HG03460 (cell line): Measurements from ENCODE around the gene TMEM132C.
"Not testable (repeated sequence)": the region's sequence is repeated elsewhere in the genome, so short reads cannot be mapped to it uniquely, and the experiment has no call there.

Experiments
- ATAC-seq: cut with Tn5 transposase; IDR thresholded peaks from one replicate; pipeline ENCODE4 v1.9.1; 2021; ENCODE audit not compliant: unreplicated experiment

The TMEM132C gene

GRCh38 chr12:128267131-128267622 lies at the start of gene TMEM132C:
TSS of gene TMEM132C (plus strand) at chr12:128267170. CDS start at chr12:128267403, 233 bp downstream.
- no peak for ATAC-seq

DNA sequence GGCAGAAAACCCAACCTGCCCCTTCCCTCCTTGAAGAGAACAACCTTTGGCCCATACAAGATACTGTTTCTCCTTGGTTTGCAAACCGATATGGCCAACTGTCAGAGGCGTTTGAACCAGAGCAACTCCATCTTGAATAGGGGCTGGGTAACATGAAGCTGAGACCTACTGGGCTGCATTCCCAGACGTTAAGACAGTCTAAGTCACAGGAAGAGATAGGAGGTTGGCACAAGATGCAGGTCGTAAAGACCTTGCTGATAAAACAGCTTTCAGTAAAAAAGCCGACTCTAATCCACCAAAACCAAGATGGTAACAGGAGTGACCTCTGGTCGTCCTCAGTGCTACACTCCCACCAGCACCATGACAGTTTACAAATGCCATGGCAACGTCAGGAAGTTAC lies 42.7 kb upstream of the TMEM132C start:
- ATAC-seq = no peak

GRCh38 chr12:128228581-128228980 lies 38.4 kb upstream of the TMEM132C start:
- no peak for ATAC-seq

GRCh38 chr12:128235635-128236417 lies 31.1 kb upstream of the TMEM132C start:
- no peak for ATAC-seq

- no peak for ATAC-seq
Observed at GRCh38 chr12:128236525-128236924, 30.4 kb upstream of the TMEM132C start.

DNA sequence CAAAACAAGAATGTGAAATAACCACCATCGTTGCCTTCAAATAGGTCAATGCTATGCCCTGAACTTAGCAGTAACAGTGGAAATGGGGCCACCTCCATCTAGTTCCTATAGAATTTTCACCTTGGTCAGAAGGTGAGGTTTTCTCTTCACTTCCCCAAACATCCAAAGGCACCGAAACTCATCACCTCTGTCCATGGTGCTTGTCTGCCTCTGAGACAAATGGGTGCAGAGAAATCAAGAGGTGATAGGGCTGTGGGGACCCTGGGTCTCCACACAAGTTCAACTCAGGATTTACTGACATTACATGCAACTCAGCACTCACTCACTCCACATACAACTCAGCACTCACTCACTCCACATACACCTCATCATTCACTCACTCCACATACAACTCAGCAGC lies 26.2 kb upstream of the TMEM132C start:
- no peak for ATAC-seq

DNA sequence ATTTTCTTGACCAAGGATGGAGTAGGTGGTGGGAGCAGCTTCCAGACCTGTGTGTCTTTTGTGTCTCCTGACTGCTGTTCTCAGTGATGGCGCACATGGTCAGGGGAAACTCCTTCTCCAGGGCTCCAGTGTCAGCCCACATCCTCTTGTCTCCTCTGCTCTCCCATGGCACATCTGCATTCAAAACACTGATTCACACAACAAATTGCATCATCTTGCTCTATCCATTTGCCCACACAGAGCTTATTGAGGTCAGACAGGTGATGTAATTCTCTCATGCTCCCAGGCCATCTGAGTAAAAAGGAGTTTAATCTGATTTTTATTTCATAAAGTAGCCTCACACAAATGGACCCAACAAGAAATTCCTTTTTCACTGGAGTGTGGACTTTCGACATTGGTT lies 21.8 kb upstream of the TMEM132C start:
- ATAC-seq = no peak

GRCh38 chr12:128245905-128246304 lies 21.1 kb upstream of the TMEM132C start:
- ATAC-seq = no peak

DNA sequence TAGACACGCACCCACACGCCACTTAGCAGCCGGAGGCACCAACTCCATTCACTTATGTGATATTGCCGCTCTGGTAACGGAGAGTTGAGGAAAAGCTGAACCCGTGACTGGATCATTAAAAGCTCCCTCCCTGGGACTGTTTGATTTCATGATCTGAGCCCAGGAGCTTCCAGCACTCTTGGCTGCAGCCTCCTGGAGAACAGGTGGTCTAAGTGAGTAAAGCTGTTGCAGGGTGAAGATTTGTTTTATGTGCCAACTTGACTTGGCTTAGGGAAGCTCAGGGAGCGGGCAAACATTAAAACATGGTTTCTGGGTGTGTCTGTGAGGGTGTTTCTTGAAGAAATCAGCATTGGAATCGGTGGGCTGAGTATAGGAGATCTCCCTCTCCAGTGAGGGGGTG lies 16.9 kb upstream of the TMEM132C start:
- ATAC-seq = no peak

DNA sequence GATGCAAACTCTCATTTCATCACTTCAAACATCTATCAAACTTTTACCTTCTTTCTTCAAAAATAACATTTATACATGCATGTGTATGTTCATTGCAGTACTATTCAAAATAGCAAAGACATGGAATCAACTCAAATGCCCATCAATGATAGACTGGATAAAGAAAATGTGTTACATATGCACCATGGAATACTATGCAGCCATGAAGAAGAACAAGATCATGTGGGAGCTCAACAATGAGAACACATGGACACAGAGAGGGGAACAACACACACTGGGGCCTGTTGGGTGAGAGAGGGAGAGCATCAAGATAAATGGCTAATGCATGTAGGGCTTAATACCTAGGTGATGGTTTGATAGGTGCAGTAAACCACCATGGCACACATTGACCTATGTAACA lies 13.1 kb upstream of the TMEM132C start:
- not testable (repeated sequence) for ATAC-seq

DNA sequence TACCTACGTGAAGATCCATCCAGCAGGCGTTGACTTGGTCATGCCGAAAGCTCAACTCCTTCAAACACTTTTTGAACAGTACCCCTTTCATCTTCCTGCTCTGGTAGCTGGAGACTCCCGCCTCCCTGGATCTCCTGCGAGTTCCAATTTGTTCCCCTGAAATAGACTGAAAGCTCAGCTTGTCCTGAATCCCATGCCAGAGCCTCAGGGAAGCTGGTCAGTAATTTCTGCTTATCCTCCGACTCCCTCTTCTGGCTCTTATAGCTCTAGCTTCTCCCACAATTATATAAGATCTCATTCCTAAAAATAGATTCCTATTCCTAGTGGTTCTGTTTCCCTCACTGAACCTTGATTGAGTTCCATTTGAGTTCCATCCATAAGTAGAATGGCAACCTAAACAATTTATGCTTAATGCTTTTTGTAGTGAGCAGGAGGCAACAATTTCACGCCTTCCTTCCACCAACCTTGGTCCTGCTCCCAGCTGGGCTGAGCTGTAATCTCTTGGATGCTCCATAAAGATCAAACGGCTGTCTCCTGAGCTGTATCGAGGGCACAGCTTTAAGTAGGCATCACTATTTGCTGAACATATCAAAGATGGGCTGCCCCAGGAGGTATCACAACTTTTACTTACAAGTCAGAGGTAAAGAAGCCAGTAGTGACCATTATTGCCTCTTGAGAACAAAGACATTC lies 8.0 kb upstream of the TMEM132C start:
- ATAC-seq = no peak

- no peak for ATAC-seq
Observed at GRCh38 chr12:128259556-128260070, 7.4 kb upstream of the TMEM132C start.

DNA sequence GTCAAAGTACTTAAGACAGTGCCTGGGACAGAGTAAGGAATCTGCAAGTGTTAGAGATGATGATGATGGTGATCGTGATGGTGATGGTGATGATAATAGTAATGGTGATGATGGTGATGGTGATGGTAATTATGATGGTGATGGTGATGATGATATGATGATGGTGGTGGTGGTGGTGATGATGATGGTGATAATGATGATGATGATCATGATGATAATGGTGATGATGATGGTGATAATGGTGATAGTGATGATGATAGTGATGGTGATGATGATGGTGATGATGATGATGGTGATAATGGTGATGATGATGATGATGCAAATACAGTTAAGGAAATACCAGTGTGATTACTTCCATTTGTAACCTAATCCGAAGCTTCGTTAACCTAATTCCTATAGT lies 5.2 kb upstream of the TMEM132C start:
- no peak for ATAC-seq

DNA sequence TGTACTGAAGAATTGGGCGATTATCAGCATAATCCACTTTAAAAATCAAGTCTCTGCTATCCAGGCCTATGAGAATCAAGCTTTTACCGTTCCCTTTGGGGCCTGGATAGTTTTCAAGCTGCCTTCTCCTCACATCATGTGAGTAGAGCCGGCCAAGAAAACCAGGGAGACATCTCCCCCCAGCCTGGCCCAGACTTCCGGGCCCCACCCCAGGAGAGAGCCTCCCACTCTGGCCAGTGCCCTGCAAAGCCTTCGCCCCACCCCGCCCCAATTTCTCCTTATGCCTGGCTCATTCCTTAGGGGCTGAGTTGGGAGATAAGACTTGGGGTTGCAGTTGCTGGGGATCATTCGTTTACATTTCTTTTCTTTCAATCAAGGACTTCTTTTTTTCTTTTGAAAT lies 1.4 kb upstream of the TMEM132C start:
- ATAC-seq = no peak

- ATAC-seq = no peak
Observed at GRCh38 chr12:128266086-128266485, 884 bp upstream of the TMEM132C start.

- ATAC-seq = no peak
Observed at GRCh38 chr12:128266541-128267130, 334 bp upstream of the TMEM132C start.

DNA sequence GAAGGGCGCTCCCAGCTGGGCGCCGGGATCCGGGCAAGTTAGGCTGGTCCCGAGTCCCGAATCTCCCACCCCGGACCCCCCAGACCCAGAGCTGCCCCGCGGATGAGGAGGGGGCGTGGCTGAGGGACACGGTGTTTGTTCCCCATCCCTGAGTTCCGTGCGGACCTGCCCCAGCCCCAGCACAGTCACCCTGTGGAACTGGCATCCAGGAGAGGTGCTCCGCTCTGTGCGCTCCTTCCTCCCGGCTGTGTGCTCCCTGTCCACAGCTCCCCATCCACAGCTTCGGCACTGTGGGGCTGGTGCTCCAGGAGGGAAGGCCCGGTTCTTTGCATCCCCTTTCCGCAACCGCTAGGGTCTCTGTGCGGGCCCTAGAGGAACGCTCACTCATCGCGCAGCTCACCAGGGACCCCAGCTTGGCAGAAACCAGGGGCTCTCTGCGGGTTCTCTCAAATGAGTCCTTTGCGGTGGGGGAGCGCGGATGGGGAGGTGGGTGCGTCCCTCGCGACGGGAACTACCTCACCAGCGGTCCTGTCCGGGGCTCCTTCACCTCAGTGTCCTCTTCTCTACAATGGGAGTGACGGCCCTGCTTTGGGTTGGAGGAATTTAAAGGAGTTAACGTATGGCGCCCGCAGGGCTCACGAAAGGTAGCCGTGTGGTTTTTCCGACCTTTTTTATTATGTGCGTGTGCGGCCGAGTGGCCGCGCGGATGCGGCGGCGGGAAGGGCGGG lies 845 bp downstream of the TMEM132C start:
- no peak for ATAC-seq

- ATAC-seq = no peak
Observed at GRCh38 chr12:128268379-128268995, 1.5 kb downstream of the TMEM132C start.

- ATAC-seq = no peak
Observed at GRCh38 chr12:128269181-128269591, 2.2 kb downstream of the TMEM132C start.

DNA sequence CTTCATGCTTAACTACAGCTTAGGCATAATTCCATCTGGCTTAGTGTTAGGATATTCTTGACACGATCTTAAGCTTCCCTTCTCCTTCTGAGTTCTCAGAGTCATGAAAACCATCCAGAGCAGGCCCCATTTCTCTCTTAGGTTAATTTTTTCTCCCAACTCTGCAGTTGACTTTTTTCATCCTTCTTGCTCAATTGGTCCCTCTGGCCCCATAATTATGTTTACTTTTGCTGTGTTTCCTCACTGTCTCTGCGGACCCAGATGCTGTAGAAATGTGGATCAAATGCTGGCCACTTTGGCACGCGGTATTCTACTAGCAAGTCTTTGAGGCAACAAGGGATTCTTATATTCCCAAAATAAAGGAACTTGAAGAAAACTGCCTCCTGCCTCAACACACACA lies 9.5 kb downstream of the TMEM132C start:
- ATAC-seq = no peak

DNA sequence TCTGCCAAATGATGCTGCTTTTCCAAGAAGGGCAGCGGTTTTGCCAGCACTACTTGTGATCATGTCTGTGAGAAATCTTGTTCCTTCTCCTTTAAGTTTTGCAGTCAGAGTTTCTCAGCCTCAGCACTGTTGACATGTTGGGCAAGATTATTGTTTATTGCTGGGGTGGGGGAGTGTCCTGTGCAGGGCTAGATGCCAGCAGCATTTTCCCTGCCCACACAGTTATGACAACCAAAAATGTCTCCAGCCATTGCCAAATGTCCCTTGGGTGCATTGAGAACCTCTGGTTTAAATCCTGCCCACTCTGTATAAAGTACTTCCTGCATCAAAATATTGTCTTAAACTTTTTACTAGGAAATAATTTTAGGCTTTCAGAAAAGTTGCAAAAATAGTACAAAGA lies 20.0 kb downstream of the TMEM132C start:
- no peak for ATAC-seq
